Left lung (tissue), 10 donors: ENCODE data around the gene TMOD4. TPM values are rescaled to one million over a fixed set of nuclear protein-coding genes. Genes with fewer than 3 reads are reported as not detected.

ENCODE experiments used
- ATAC-seq: fragments of 200-7000 bp; cut with Tn5 transposase; one replicate; pipeline ENCODE4 v1.9.1; 2020; ENCODE audit warnings: moderate library complexity
- DNase-seq, 4 donors: peaks; one replicate each; pipeline ENCODE4 v3.0.0-alpha.2; 2013 to 2020
- H3K27ac ChIP-seq, 2 donors: fragments of 200-600 bp; sonication (generic) in 1 of 2; one replicate each; pipeline versions ENCODE4 v1.5.0 to v1.8.0; 2020 to 2021
- H3K27me3 ChIP-seq, 2 donors: fragments of 200-600 bp; sonication (generic) in 1 of 2; one replicate each; pipeline versions ENCODE4 v1.5.0 to v1.8.0; 2020 to 2021
- H3K36me3 ChIP-seq, 2 donors: fragments of 200-600 bp; sonication (generic) in 1 of 2; one replicate each; pipeline versions ENCODE4 v1.5.0 to v1.8.0; 2020 to 2021
- H3K4me1 ChIP-seq, 2 donors: fragments of 200-600 bp; one replicate each; pipeline ENCODE4 v1.8.0; 2021
- H3K4me3 ChIP-seq, 2 donors: fragments of 200-600 bp; sonication (generic) in 1 of 2; one replicate each; pipeline versions ENCODE4 v1.5.0 to v1.8.0; 2020 to 2021; ENCODE audit warnings: mild to moderate bottlenecking in 1 of 2
- H3K9me3 ChIP-seq, 2 donors: fragments of 200-600 bp; sonication (generic) in 1 of 2; one replicate each; pipeline versions ENCODE4 v1.5.0 to v1.8.0; 2020 to 2021
- intact Hi-C, 2 donors: fragments of 100-400 bp; cut with DNase I; formaldehyde crosslinking; loops; one replicate each; pipeline versions ENCODE4 v1.11.2 to v1.14.2; 2022
- polyA plus RNA-seq, 6 donors: library from polyadenylated mRNA; unstranded; fragments of 120-200 nt; gene quantifications; one replicate each; pipeline ENCODE4 v1.2.1, GENCODE V29; 2013; ENCODE audit not compliant: insufficient read length in 6 of 6
- total RNA-seq, 2 donors: library from RNA; stranded (reverse); fragmentation: NEBNext Ultra II Directional; extraction: Animal tissue kit (Norgen Biotek cat#: 25700); gene quantifications; one replicate each; pipeline ENCODE4 v1.2.1, GENCODE V29; 2021
- TF ChIP-seq, protein P1 (sequence below), 2 donors: fragments of 200-600 bp; sonication (generic) in 1 of 2; IDR thresholded peaks; one replicate each; pipeline versions ENCODE4 v1.5.0 to v1.8.0; 2021; ENCODE audit warnings: antibody characterized with exemption in 2 of 2
- donor health status: DM: no; HTN: yes; CAD: no.
- donor health status: DM: no; HTN: no; CAD: no.

TMOD4 gene
- total and polyA plus RNA-seq, 8 donors: 0.97 to 2.4 (median 1.5) TPM; not detected in 1

DNA sequence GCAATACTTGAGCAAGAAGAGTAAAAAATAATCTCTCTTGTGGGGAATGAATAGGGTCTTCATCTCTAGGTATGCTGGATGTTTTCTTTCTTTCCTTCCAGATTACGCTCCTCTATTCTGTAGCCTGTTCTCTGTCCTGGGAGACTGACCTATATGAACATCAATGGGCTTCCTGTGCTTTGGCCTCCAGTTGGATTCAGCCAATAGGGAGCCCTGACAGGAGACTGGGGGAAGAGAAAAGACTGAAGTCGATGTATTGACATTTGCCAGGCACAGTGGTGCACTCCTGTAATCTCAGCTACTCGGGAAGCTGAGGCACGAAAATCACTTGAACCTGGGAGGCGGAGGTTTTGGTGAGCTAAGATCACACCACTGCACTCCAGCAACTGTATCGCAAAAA is 47.0 kb downstream of the TMOD4 start:
- ATAC-seq (no peak), DNase-seq (no peak)
- no peak overlapping the region for H3K27ac ChIP-seq
- no peaks in the 10 kb centered on the region for H3K9me3 ChIP-seq
- H3K4me1 ChIP-seq: peaks cover 0 to 16% of the 10 kb centered on the region in 2 donors
- peaks cover 0 to 26% of the 10 kb centered on the region in 2 donors for H3K27me3 ChIP-seq
- TF ChIP-seq, protein P1, sequence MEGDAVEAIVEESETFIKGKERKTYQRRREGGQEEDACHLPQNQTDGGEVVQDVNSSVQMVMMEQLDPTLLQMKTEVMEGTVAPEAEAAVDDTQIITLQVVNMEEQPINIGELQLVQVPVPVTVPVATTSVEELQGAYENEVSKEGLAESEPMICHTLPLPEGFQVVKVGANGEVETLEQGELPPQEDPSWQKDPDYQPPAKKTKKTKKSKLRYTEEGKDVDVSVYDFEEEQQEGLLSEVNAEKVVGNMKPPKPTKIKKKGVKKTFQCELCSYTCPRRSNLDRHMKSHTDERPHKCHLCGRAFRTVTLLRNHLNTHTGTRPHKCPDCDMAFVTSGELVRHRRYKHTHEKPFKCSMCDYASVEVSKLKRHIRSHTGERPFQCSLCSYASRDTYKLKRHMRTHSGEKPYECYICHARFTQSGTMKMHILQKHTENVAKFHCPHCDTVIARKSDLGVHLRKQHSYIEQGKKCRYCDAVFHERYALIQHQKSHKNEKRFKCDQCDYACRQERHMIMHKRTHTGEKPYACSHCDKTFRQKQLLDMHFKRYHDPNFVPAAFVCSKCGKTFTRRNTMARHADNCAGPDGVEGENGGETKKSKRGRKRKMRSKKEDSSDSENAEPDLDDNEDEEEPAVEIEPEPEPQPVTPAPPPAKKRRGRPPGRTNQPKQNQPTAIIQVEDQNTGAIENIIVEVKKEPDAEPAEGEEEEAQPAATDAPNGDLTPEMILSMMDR (IDR thresholded peaks at IDR 0.05): no peak
- no peak overlapping the region for H3K4me3 ChIP-seq
- no peaks in the 10 kb centered on the region for H3K36me3 ChIP-seq
- intact Hi-C loops: no loop called here

DNA sequence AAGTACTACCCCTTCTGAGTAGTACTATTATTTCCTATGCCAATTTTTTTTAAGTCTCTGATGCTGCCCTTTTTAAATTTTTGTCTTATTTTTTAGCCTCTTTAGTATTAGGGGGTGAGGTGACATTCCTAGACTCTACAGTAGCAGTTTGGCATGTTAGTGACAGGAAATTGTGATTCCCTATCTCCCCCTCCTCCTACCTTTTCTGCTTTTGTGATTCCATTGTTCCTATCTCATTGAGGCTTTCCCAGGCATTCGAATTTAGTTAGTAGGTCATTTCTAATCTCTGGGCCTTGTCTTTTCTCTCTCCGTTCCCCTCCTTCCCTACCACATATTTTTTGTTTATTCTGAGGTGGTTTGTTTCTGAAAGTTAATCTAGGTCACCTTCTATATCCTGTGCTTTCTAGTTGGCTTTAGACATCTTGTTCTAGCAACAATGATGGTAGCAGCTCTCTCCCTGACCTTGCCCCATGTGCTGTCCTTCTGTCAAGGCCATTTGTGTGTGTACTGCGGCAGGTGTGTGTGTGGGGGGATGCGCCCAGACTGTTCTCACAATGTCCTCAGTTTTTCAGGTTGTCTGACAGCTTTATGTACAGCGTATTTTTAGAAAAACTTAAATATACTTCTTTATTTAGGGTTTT is 50.9 kb downstream of the TMOD4 start:
- TF ChIP-seq, protein P1 (IDR thresholded peaks at IDR 0.05): no peak
- no peaks in the 10 kb centered on the region for H3K9me3 ChIP-seq
- no peak overlapping the region for H3K27ac ChIP-seq
- no peaks in the 10 kb centered on the region for H3K4me1 ChIP-seq
- peaks cover 0 to 5% of the 10 kb centered on the region in 2 donors for H3K36me3 ChIP-seq
- DNase-seq: no peak
- no peak overlapping the region for H3K4me3 ChIP-seq
- intact Hi-C loops: no loop called here
- no peak for ATAC-seq
- H3K27me3 ChIP-seq: no peaks in the 10 kb centered on the region

Other genes with a start within 250 kb of the TMOD4 start
- 10 to 100 TPM; 33.1 to 49.7 TPM for gene SETDB1, start 249.6 kb downstream of the TMOD4 start, total RNA-seq
- gene SETDB1, start 249.6 kb downstream of the TMOD4 start, polyA plus RNA-seq: 10 to 100 TPM; 83.6 to 96.6 (median 91.9) TPM
- 100 to 1,000 TPM; 325 to 359 TPM for gene CERS2, start 201.1 kb downstream of the TMOD4 start, total RNA-seq
- gene CERS2, start 201.1 kb downstream of the TMOD4 start, polyA plus RNA-seq: 100 to 1,000 TPM; 213 to 272 (median 251) TPM
- gene ANXA9, start 193.7 kb downstream of the TMOD4 start, total RNA-seq: 1 to 10 TPM; 1.1 to 2.4 TPM
- gene ANXA9, start 193.7 kb downstream of the TMOD4 start, polyA plus RNA-seq: 10 to 100 TPM in 4 of 6 donors, 1 to 10 TPM in 2; 9.8 to 11.1 (median 10.2) TPM
- gene MINDY1, start 169.1 kb downstream of the TMOD4 start, total RNA-seq: 10 to 100 TPM; 26.0 to 32.9 TPM
- 10 to 100 TPM; 42.4 to 53.8 (median 47.4) TPM for gene MINDY1, start 169.1 kb downstream of the TMOD4 start, polyA plus RNA-seq
- gene PRUNE1, start 167.5 kb downstream of the TMOD4 start, total RNA-seq: 10 to 100 TPM; 15.1 to 18.1 TPM
- 10 to 100 TPM; 38.4 to 42.7 (median 38.8) TPM for gene PRUNE1, start 167.5 kb downstream of the TMOD4 start, polyA plus RNA-seq
- 1 to 10 TPM; 3.5 to 5.9 TPM for gene BNIPL, start 139.4 kb downstream of the TMOD4 start, total RNA-seq
- gene BNIPL, start 139.4 kb downstream of the TMOD4 start, polyA plus RNA-seq: 10 to 100 TPM in 2 of 6 donors, 1 to 10 TPM in 4; 5.2 to 11.6 (median 9.4) TPM
- gene C1orf56, start 128.2 kb downstream of the TMOD4 start, total RNA-seq: 1 to 10 TPM; 3.9 to 6.1 TPM
- gene C1orf56, start 128.2 kb downstream of the TMOD4 start, polyA plus RNA-seq: 10 to 100 TPM in 3 of 6 donors, 1 to 10 TPM in 3; 8.6 to 11.2 (median 9.9) TPM
- 100 to 1,000 TPM; 104 to 125 TPM for gene CDC42SE1, start 116.4 kb downstream of the TMOD4 start, total RNA-seq
- 100 to 1,000 TPM in 5 of 6 donors, 10 to 100 TPM in 1; 99.1 to 133 (median 111) TPM for gene CDC42SE1, start 116.4 kb downstream of the TMOD4 start, polyA plus RNA-seq
- 1 to 10 TPM; 1.7 to 2.9 TPM for gene MLLT11, start 115.6 kb downstream of the TMOD4 start, total RNA-seq
- 10 to 100 TPM; 20.1 to 23.0 (median 22.4) TPM for gene MLLT11, start 115.6 kb downstream of the TMOD4 start, polyA plus RNA-seq
- 10 to 100 TPM; 11.3 to 12.7 TPM for gene GABPB2, start 105.2 kb downstream of the TMOD4 start, total RNA-seq
- 10 to 100 TPM; 10.6 to 13.5 (median 13.0) TPM for gene GABPB2, start 105.2 kb downstream of the TMOD4 start, polyA plus RNA-seq
- gene SEMA6C, start 29.4 kb downstream of the TMOD4 start, total RNA-seq: 1 to 10 TPM; 3.9 to 8.9 TPM
- 10 to 100 TPM; 26.0 to 31.5 (median 27.7) TPM for gene SEMA6C, start 29.4 kb downstream of the TMOD4 start, polyA plus RNA-seq
- 10 to 100 TPM in 1 of 2 donors, 1 to 10 TPM in 1; 7.1 to 14.5 TPM for gene TNFAIP8L2, start 19.3 kb downstream of the TMOD4 start, total RNA-seq
- 1 to 10 TPM; 2.5 to 3.3 (median 2.8) TPM for gene TNFAIP8L2, start 19.3 kb downstream of the TMOD4 start, polyA plus RNA-seq
- gene LYSMD1, start 10.1 kb downstream of the TMOD4 start, total RNA-seq: 1 to 10 TPM; 5.8 to 8.7 TPM
- gene LYSMD1, start 10.1 kb downstream of the TMOD4 start, polyA plus RNA-seq: 10 to 100 TPM; 15.3 to 20.4 (median 16.3) TPM
- gene SCNM1, start 9.8 kb downstream of the TMOD4 start, total RNA-seq: 10 to 100 TPM; 29.7 to 35.0 TPM
- 10 to 100 TPM; 37.9 to 42.4 (median 39.7) TPM for gene SCNM1, start 9.8 kb downstream of the TMOD4 start, polyA plus RNA-seq
- 10 to 100 TPM; 40.5 to 41.3 TPM for gene VPS72, start 14.2 kb upstream of the TMOD4 start, total RNA-seq
- gene VPS72, start 14.2 kb upstream of the TMOD4 start, polyA plus RNA-seq: 10 to 100 TPM; 60.1 to 65.1 (median 62.8) TPM
- 10 to 100 TPM; 51.2 to 55.6 TPM for gene PIP5K1A, start 22.6 kb upstream of the TMOD4 start, total RNA-seq
- 10 to 100 TPM; 62.1 to 73.3 (median 68.3) TPM for gene PIP5K1A, start 22.6 kb upstream of the TMOD4 start, polyA plus RNA-seq
- gene PSMD4, start 78.8 kb upstream of the TMOD4 start, total RNA-seq: 100 to 1,000 TPM; 104 to 153 TPM
- gene PSMD4, start 78.8 kb upstream of the TMOD4 start, polyA plus RNA-seq: 100 to 1,000 TPM; 141 to 158 (median 149) TPM
- 10 to 100 TPM; 17.7 to 22.8 TPM for gene ZNF687, start 106.3 kb upstream of the TMOD4 start, total RNA-seq
- 10 to 100 TPM; 15.1 to 21.6 (median 17.5) TPM for gene ZNF687, start 106.3 kb upstream of the TMOD4 start, polyA plus RNA-seq
- gene PI4KB, start 151.4 kb upstream of the TMOD4 start, total RNA-seq: 10 to 100 TPM; 54.8 to 71.3 TPM
- gene PI4KB, start 151.4 kb upstream of the TMOD4 start, polyA plus RNA-seq: 10 to 100 TPM; 69.4 to 84.6 (median 78.3) TPM
- gene RFX5, start 171.3 kb upstream of the TMOD4 start, total RNA-seq: 10 to 100 TPM; 37.1 to 63.3 TPM
- gene RFX5, start 171.3 kb upstream of the TMOD4 start, polyA plus RNA-seq: 10 to 100 TPM; 39.9 to 46.9 (median 43.7) TPM
- 100 to 1,000 TPM; 131 to 258 TPM for gene SELENBP1, start 196.7 kb upstream of the TMOD4 start, total RNA-seq
- gene SELENBP1, start 196.7 kb upstream of the TMOD4 start, polyA plus RNA-seq: 100 to 1,000 TPM; 104 to 195 (median 143) TPM
- gene PSMB4, start 223.6 kb upstream of the TMOD4 start, total RNA-seq: 100 to 1,000 TPM; 166 to 249 TPM
- gene PSMB4, start 223.6 kb upstream of the TMOD4 start, polyA plus RNA-seq: 100 to 1,000 TPM; 212 to 231 (median 219) TPM